NCI-H2107 (cell line): ENCODE results near the gene SYVN1.

Source experiments
- DNase-seq: peaks from one replicate; lab custom pipeline; 2025; lab: John Stamatoyannopoulos, UW

SYVN1 gene

DNA sequence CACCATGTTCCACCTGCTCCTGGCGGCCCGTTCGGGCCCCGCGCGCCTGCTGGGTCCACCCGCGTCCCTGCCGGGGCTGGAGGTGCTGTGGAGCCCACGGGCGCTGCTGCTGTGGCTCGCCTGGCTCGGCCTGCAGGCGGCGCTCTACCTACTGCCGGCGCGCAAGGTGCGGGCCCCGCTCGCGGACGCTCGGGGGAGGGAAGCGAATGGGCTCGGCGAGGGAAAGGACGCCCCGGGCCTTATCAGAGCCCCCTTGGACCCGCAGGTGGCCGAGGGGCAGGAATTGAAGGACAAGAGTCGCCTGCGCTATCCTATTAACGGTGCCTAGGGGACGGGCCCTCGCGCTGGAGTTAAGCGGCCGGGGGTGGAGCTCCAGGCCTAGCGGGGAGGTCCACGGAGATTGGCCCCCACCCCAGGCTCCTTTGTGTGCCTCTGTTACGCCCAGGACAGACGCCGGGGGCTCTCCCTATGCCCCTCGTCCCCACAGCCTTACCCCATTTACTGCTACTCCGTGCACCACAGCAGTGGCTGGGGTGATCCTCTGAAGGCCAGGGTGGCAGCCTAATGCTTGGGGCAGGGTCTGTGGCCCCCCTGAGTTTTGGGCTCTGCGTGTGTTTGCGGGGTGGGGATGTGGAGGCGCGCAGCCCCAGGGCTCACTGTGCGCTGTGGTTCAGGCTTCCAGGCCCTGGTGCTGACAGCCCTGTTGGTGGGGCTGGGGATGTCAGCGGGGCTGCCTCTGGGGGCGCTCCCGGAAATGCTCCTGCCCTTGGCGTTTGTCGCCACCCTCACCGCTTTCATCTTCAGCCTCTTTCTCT is 21.6 kb downstream of the SYVN1 start:
- peak; percentile 48 for DNase-seq

DNA sequence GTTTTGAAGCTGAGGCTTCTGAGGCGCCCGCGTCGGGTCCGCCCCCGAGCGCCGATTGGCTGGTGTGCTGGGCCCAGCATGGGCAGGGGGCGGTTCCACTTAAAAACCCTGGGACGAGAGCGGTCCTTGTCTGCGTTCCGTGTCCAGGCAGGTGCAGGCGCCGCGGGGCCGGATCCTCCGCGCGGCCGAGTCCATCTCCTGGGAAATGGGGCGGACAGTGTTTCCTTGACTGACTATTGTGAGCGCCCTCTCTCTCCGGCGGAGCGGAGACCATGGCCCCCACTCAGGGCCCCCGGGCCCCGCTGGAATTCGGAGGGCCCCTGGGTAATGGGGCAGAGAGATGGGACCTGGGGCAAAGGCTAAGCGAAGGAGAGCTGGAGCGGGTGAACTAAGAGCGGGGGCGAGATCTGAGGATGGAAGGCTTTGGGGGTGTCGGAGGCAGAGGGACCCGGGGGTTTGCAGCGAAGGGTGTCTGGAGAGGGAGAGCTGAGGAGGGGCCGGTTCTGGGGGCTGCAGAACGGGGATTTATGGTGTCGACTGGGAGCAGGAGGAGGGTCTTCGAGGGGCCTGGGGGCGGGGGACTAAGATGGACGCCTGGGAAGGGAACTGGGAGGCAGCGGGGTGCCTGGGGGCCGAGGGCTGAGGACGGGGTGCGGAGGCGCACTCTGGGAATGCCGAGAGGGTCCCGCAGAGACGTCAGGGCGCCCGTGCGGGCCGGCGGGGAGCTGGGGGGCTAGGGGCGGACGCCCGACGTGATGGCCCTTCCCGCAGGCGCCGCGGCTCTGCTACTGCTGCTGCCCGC is 22.4 kb downstream of the SYVN1 start, which contains the start of gene TM7SF2:
Gene TM7SF2 (plus strand): TSS at position 129 of the 802 bp plus-strand sequence. CDS start 144 bp downstream, at position 273.
- DNase-seq: peak; percentile 92

DNA sequence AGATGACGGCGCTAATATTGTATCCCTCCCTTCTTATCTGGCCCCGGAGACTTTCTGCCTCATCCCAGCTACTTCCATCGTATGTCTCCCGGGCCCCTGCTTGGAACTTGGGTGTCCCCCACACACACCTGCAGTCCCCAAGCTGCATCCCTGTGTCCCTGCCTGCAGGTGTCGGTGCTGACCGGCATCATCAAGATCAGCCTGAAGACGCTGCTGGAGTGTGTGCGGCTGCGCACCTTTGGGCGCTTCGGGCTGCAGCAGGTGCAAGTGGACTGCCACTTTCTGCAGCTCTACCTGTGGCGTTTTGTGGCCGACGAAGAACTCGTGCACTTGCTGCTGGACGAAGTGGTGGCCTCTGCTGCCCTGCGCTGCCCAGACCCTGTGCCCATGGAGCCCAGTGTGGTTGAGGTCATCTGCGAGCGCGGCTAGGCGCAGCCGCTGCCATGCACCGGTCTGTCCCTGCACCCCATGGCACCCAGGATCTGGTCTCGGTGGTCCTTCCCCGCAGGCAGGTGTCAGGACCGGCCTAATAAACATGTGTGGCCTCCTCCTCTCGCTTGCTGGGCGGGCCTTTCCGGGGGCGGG is 23.1 kb downstream of the SYVN1 start:
- no peak for DNase-seq

- peak; percentile 66 for DNase-seq
Measured at GRCh38 chr11:65110354-65110861, 23.9 kb downstream of the SYVN1 start.

GRCh38 chr11:65109231-65110198 is 24.8 kb downstream of the SYVN1 start:
- DNase-seq: no peak

DNA sequence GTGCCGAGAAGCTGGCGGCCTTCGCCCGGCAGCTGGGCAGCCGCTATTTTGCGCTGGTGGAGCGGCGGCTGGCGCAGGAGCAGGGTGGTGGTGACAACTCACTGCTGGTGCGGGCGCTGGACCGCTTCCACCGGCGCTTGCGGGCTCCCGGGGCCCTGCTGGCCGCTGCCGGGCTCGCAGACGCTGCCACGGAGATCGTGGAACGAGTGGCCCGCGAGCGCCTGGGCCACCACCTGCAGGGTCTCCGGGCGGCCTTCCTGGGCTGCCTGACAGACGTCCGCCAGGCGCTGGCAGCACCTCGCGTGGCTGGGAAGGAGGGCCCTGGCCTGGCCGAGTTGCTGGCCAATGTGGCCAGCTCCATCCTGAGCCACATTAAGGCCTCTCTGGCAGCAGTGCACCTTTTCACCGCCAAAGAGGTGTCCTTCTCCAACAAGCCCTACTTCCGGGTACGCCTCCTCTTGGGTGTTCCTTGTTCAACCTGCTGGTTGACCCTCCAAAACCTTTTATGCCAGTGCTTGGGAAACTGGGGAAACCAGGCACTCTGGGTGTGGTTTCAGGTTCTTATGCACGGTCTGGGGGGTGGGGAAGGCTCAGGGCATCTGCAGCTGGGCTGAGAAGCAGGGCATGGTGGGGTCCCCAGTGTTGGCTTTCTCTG is 25.7 kb downstream of the SYVN1 start:
- DNase-seq: no peak

DNA sequence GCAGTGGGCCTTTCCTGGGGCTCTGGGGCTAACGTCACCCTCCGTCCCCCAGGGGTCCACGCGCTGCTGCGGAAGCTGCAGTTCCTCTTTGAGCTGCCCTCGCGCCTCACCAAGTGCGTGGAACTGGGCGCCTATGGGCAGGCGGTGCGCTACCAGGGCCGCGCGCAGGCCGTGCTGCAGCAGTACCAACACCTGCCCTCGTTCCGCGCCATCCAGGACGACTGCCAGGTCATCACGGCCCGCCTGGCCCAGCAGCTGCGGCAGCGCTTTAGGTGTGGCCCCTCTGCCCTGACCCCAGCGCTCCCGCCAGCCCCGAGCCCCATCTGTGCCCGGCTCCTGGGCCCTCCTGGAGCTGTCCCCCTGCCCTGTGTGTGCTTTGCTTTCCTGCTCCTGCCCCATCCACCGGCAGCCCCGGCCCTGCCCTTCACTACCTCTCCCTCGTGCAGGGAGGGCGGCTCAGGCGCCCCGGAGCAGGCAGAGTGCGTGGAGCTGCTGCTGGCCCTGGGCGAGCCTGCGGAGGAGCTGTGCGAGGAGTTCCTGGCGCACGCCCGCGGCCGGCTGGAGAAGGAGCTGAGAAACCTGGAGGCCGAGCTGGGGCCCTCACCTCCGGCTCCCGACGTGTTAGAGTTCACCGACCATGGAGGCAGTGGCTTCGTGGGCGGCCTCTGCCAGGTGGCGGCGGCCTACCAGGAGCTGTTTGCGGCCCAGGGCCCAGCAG is 26.4 kb downstream of the SYVN1 start:
- DNase-seq: no peak

GRCh38 chr11:65107078-65107477 is 27.2 kb downstream of the SYVN1 start:
- no peak for DNase-seq

DNA sequence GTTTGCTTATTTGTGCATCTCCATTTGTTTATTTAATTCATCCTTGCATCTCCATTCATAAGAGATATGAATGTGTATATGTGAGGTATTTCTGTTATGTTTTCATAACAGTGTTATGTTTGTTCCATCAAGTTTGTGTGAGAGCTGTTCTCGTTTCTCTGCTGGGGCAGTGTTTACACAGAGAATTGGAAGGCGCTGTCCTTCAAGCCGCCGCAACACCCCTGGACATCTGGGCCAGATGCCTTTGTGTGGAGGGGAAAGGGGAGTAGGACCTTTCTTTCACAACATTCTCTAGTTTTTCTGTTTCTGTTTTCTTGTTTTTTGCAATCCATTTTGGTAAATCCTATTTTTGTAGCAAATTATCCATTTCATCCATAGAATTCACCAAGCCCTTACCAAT is 29.7 kb downstream of the SYVN1 start:
- DNase-seq: no peak

- no peak for DNase-seq
Measured at GRCh38 chr11:65103476-65103875, 30.8 kb downstream of the SYVN1 start.

DNA sequence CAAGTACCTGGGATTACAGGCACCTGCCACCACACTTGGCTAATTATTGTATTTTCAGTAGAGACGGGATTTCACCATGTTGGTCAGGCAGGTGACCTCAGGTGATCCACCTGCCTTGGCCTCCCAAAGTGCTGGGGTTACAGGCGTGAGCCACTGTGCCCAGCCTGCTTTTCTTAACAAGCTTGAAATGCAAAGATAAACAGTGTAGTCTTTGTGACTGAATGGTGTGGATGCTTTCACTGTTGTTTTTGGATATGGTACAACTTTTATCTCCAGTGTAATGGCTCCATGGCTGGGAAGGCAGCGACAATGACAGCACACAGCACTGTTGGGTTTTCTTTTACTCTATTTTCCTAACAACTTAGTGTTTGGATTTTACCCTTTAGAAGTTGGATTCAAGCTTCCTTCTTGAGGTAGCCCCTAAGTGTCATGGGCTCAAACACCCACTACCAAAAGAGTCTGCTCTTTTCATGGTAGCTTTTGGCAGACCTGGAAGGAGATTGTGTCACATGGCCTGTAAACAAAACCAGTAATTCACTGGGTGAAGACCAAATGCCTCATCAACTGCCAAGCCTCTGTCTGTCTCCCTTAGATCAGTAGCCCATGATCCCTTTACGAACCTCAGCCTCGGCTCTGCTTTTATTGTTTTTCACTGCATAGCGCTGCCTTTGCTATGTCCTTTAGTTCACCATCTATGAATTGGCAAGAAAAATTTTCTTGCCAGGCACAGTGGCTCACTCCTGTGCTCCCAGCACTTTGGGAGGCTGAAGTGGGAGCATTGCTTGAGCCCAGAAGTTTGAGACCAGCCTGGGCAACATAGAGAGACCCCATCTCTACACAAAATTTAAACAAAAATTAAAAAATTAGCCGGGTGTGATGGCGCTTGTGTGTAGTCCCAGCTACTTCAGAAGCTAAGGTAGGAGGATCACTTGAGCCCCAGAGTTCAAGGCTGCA is 31.9 kb downstream of the SYVN1 start:
- no peak for DNase-seq

DNA sequence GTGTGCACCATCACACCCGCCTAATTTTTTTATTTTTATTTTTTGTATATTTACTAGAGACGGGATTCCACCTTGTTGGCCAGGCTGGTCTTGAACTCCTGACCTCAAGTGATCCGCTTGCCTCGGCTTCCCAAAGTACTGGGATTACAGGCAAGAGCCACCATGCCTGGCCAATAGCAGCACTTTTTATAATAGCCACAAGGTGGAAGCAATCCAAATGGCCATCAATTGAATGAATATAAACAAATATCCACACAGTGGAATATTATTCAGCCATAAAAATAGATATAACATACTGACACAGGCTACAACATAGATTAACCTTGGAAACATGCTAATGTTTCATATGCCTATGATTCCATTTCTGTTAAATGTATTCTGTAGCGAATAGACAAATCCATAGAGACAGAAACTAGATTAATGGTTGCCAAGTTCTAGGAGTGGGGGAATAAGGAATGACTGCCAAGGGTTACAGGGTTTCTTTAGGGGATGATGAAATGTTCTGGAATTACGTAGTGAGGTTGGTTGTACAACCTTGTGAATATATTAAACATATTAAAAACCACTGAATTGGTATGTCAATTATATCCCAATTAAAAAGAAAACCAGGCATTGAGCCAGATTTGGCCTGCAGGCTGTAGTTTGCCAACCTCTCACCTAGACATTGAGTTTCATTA is 33.5 kb downstream of the SYVN1 start:
- no peak for DNase-seq

GRCh38 chr11:65096926-65097325 is 37.4 kb downstream of the SYVN1 start:
- no peak for DNase-seq

DNA sequence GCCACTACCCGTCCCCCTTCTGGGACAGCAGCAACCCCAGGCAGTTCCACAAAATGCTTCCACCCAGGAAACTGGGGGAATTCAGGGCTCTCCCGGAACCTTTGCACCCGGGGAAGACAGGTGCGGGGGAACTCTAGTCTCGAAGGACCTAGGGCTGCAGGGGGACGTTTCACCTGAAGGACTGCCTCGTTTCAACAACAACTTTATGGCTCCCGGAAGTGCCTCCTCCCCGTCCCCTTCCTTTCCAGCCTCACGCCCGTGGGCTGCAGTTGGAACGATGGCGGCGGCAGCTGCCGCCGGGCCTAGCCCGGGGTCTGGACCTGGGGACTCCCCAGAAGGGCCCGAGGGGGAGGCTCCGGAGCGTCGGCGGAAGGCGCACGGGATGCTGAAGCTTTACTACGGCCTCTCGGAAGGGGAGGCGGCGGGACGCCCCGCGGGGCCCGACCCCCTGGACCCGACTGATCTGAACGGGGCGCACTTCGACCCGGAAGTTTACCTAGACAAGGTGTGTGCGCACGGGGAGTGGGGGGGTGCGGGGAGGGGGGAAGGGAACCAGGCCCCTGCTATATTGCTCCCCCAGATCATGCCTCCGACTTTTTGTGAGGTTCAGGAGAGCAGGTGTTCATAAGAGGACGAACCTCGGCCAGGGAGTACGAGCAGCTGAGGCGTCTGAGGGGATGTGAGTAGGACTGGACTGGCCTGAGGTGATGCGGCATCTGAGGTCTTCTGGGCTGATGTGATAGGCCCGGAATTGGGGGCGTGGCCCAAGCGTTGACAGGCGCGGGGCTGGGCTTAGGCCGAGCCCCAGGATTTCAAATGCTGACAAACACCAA is 38.1 kb downstream of the SYVN1 start, which contains the start of gene VPS51:
Gene VPS51 (plus strand): TSS at position 241 of the 833 bp plus-strand sequence. CDS start 37 bp downstream, at position 278.
- DNase-seq: peak; percentile 69

DNA sequence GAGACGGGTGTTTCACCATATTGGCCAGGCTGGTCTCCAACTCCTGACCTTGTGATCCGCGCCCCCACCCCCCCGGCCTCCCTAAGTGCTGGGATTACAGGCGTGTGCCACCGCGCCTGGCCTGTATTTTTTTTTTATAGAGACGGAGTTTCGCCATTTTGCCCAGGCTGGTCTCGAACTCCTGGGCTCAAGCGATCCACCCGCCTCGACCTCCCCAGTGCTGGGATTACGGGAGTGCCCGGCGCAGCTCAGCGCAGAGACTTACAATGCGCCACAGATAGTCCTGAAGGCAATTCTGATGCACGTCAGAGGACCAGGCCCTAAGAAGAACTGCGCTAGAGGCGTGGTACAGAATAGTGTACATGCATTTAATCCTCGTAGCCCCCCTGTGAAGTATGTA is 38.9 kb downstream of the SYVN1 start:
- no peak for DNase-seq

DNA sequence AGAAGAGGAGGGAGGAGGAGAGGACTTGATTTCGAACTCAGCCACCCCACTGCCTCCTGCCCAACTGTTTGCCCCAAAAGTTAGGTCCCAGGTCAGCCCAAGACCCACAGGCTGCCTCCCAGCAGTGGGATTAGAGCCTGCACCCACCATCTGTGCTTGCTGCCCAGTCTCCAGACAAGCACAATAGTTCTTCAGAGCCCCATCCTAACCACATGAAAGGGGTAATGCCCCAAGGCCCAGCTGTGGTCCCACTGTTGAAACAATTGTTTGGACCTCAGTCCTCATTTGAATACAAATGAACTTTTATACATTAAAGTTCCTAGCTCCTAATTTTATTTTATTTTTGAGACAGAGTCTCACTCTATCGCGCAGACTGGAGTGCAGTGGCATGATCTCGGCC is 43.7 kb downstream of the SYVN1 start:
- no peak for DNase-seq

- DNase-seq: no peak
Measured at GRCh38 chr11:65089621-65090020, 44.7 kb downstream of the SYVN1 start.
